K562 (cell line): ENCODE results near the gene PHF1. TPM values are rescaled to one million over a fixed set of nuclear protein-coding genes. Genes with fewer than 3 reads are reported as not detected.

ENCODE experiments used
- BACH1 ChIP-seq: fragments of 200-800 bp; sonication (Bioruptor generic); IDR thresholded peaks from 2 replicates; pipeline ENCODE4 v1.6.1; 2016; ENCODE audit warnings: missing genetic modification characterization, missing compliant biosample characterization
- BCLAF1 ChIP-seq, 2 experiments: fragments of 450-650 bp in 1 of 2; IDR thresholded peaks; 2 replicates each; pipeline ENCODE4 v1.6.1; 2011 to 2017; ENCODE audit warnings: low read depth in 2 of 2, antibody characterized with exemption in 1 of 2, borderline replicate concordance in 1 of 2, low read length in 1 of 2, mild to moderate bottlenecking in 1 of 2, mixed read lengths in 1 of 2; ENCODE audit not compliant: control insufficient read depth in 1 of 2
- HMGN3 ChIP-seq: IDR thresholded peaks from 2 replicates; pipeline ENCODE4 v1.6.1; 2011; ENCODE audit warnings: borderline replicate concordance, low read depth, mild to moderate bottlenecking, mixed read lengths, low read length; ENCODE audit not compliant: insufficient read length; ENCODE audit errors: extremely low read depth
- IRF2 ChIP-seq: sonication (generic); formaldehyde crosslinking; IDR thresholded peaks from 2 replicates; pipeline ENCODE4 v1.8.1; 2022; ENCODE audit warnings: mild to moderate bottlenecking, missing genetic modification reagents
- MYNN ChIP-seq, 2 experiments: sonication (generic); formaldehyde crosslinking in 1 of 2; IDR thresholded peaks; 2 replicates each; pipeline versions ENCODE4 v1.5.0 to v1.6.1; 2016 to 2020; ENCODE audit warnings: antibody characterized with exemption in 1 of 2, missing genetic modification reagents in 1 of 2
- NBN ChIP-seq: fragments of 450-650 bp; IDR thresholded peaks from 2 replicates; pipeline ENCODE4 v1.6.1; 2016; ENCODE audit warnings: low read depth, mild to moderate bottlenecking
- PML ChIP-seq: IDR thresholded peaks from 2 replicates; pipeline ENCODE4 v1.6.1; 2012; ENCODE audit warnings: low read length, inconsistent platforms
- PRDM10 ChIP-seq: fragments of 450-650 bp; IDR thresholded peaks from 2 replicates; pipeline ENCODE4 v1.6.1; 2018; ENCODE audit not compliant: partially characterized antibody
- PRPF4 ChIP-seq: fragments of 200-400 bp; formaldehyde crosslinking; IDR thresholded peaks from one replicate; pipeline ENCODE4 v1.6.1; 2017; ENCODE audit warnings: low read length, low read depth, mild to moderate bottlenecking; ENCODE audit not compliant: insufficient read depth, poor library complexity, severe bottlenecking
- RBBP5 ChIP-seq: fragments of 200-600 bp; sonication (generic); IDR thresholded peaks from 2 replicates; pipeline ENCODE4 v1.6.1; 2012; ENCODE audit warnings: borderline replicate concordance, mild to moderate bottlenecking, low read length, control low read depth, inconsistent platforms; ENCODE audit not compliant: insufficient read depth, poor library complexity, severe bottlenecking
- RFX7 ChIP-seq: fragments of 250-450 bp; sonication (Bioruptor Pico); IDR thresholded peaks from 2 replicates; pipeline ENCODE4 v1.5.1; 2021; ENCODE audit warnings: mild to moderate bottlenecking
- SAFB ChIP-seq: fragments of 200-400 bp; formaldehyde crosslinking; IDR thresholded peaks from 2 replicates; pipeline ENCODE4 v1.6.1; 2017; ENCODE audit warnings: low read depth, low read length, borderline replicate concordance
- SLC30A9 ChIP-seq: fragments of 250-450 bp; sonication (Bioruptor Pico); IDR thresholded peaks from 2 replicates; pipeline ENCODE4 v1.8.0; 2022; ENCODE audit warnings: mild to moderate bottlenecking, moderate library complexity
- SMARCA4 ChIP-seq: fragments of 450-650 bp; IDR thresholded peaks from 2 replicates; pipeline ENCODE4 v1.6.1; 2016
- SNIP1 ChIP-seq: fragments of 450-650 bp; IDR thresholded peaks from 2 replicates; pipeline ENCODE4 v1.7.1; 2017; ENCODE audit warnings: low read depth, mild to moderate bottlenecking
- TCF7L2 ChIP-seq: fragments of 150-350 bp; IDR thresholded peaks from 2 replicates; pipeline ENCODE4 v1.6.1; 2016; ENCODE audit warnings: low read depth, mild to moderate bottlenecking, low read length, moderate library complexity
- WHSC1 ChIP-seq: IDR thresholded peaks from one replicate; pipeline ENCODE4 v1.6.1; 2012; ENCODE audit warnings: low read length, control low read depth, inconsistent platforms
- XRCC5 ChIP-seq: fragments of 200-400 bp; formaldehyde crosslinking; IDR thresholded peaks from 2 replicates; pipeline ENCODE4 v1.6.1; 2017; ENCODE audit warnings: low read depth, mild to moderate bottlenecking, low read length
- ZBED1 ChIP-seq: IDR thresholded peaks from 2 replicates; pipeline ENCODE4 v1.6.1; 2014
- ZBTB17 ChIP-seq: fragments of 450-650 bp; formaldehyde crosslinking; IDR thresholded peaks from 2 replicates; pipeline ENCODE4 v1.4.0; 2020; ENCODE audit warnings: mild to moderate bottlenecking
- ZNF445 ChIP-seq: fragments of 250-450 bp; sonication (Bioruptor Pico); IDR thresholded peaks from 2 replicates; pipeline ENCODE4 v1.4.0; 2020; ENCODE audit warnings: low read depth, mild to moderate bottlenecking, moderate library complexity
- ZNF707 ChIP-seq: fragments of 250-450 bp; sonication (Bioruptor Pico); conservative IDR thresholded peaks from 2 replicates; pipeline ENCODE4 v1.8.0; 2022; ENCODE audit warnings: inconsistent platforms, mild to moderate bottlenecking, moderate library complexity
- ZNF785 ChIP-seq: fragments of 250-450 bp; sonication (Bioruptor Pico); IDR thresholded peaks from 2 replicates; pipeline ENCODE4 v1.4.0; 2020; ENCODE audit warnings: mild to moderate bottlenecking
- polyA plus RNA-seq, 8 experiments: library from polyadenylated mRNA; depleted of rRNA in 4 of 8; stranded (reverse) in 5 of 8; unstranded in 3 of 8; fragments of >200 nt; fragmentation: Nextera tagmentation in 2 of 8; fragmentation: Illumina TruSeq in 1 of 8; extraction: Ambion mirVana in 2 of 8; extraction: Trizol in 1 of 8; gene quantifications; 2 replicates each; pipeline versions ENCODE4 v1.2.1 to v1.2.3, GENCODE V29; 2011 to 2014; ENCODE audit warnings: inconsistent platforms in 1 of 8, missing spikeins in 1 of 8
- total RNA-seq, 7 experiments: library from RNA; depleted of rRNA in 6 of 7; stranded (reverse); fragments of >200 nt in 6 of 7; fragmentation: Illumina TruSeq in 2 of 7; extraction: Trizol in 2 of 7; gene quantifications; 2 replicates each; pipeline versions ENCODE4 v1.2.1 to v1.2.3, GENCODE V29; 2011 to 2021; ENCODE audit warnings: low replicate concordance in 1 of 7

Gene PHF1
- total and polyA plus RNA-seq, 9 of the 15 experiments (the other 6 are each of a cell fraction or from before 2014, with no cell fraction given), result 3.7 to 64.2 (median 33.7) TPM

DNA sequence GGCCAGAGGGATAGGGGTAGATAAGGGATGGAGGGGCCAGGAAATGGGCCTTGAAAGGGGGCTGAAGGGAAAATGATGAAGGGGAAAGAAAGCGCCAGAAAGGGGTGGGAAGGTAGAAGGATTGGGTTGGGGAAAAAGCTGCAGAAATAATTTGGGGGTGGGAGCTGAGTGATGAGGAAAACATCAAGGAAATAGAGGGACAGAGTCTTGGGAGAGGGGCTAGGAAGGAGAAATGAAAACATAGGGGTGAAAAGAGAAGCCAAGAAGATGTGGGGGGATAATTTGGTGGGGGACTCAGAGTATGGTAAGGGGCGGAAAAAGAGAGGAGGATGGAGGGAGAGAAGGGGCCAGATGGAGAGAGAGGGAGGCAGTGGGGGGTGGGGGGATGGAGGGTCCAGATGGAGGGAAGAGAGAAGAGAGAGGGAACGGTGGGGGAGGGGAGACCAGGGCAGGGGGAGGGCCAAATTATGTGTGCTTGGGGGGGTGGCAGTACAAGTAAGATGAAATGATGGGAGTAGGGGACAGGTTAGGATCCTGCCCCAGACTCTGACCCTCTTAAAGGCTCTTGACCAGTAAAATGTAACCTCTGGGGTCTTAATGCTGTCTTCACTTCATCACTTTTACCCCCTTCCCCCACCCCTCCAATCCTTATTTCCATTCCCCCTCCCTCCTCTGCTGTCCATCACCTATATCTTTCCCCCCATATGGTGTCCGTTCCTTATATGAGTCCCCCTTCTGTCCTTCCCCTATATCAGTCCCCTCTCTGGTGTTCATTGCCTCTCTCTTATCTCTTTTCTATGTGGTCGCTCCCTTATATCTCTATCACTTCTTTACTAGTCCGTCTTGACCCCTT, 9.9 kb downstream of the PHF1 start (continued):
- TF ChIP-seq PRDM10 (peak; percentile 50), PRPF4 (no peak), SNIP1 (no peak), RBBP5 (no peak), BACH1 (tag) (no peak), PML (no peak), NBN (peak; percentile 83), ZBTB17 (CRISPR knock-in tag) (no peak), IRF2 (CRISPR knock-in tag) (no peak), TCF7L2 (no peak), WHSC1 (no peak), MYNN (IDR thresholded peaks at IDR 0.05) (no peak), MYNN (CRISPR knock-in tag; IDR thresholded peaks at IDR 0.05) (no peak), ZNF445 (CRISPR knock-in tag) (no peak), SMARCA4 (0 out of 2 replicates have a peak, but pooled peaks have one; percentile 38), HMGN3 (no peak), ZNF707 (CRISPR knock-in tag) (no peak), RFX7 (CRISPR knock-in tag) (no peak), SLC30A9 (CRISPR knock-in tag) (no peak), ZNF785 (no peak), XRCC5 (no peak), SAFB (no peak), BCLAF1 (IDR thresholded peaks at IDR 0.05; ENCODE audit: borderline replicate concordance in 1 of 2, control insufficient read depth in 1 of 2, low read depth in 2 of 2, low read length in 1 of 2) (peak in 1 of 2 experiments; percentile 93; a peak in 2 of 4 replicates), ZBED1 (no peak)
